Measurements from ENCODE around the gene CDK5R2.
A peak's percentile ranks its signal among the peaks of the same experiment; 100 is the strongest.

The CDK5R2 gene

GRCh38 chr2:218958276-218958675 lies 1.2 kb upstream of the CDK5R2 start:
- TF ChIP-seq, protein P1, sequence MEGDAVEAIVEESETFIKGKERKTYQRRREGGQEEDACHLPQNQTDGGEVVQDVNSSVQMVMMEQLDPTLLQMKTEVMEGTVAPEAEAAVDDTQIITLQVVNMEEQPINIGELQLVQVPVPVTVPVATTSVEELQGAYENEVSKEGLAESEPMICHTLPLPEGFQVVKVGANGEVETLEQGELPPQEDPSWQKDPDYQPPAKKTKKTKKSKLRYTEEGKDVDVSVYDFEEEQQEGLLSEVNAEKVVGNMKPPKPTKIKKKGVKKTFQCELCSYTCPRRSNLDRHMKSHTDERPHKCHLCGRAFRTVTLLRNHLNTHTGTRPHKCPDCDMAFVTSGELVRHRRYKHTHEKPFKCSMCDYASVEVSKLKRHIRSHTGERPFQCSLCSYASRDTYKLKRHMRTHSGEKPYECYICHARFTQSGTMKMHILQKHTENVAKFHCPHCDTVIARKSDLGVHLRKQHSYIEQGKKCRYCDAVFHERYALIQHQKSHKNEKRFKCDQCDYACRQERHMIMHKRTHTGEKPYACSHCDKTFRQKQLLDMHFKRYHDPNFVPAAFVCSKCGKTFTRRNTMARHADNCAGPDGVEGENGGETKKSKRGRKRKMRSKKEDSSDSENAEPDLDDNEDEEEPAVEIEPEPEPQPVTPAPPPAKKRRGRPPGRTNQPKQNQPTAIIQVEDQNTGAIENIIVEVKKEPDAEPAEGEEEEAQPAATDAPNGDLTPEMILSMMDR (IDR thresholded peaks at IDR 0.05; ENCODE audit: low read depth, low read length): no peak

DNA sequence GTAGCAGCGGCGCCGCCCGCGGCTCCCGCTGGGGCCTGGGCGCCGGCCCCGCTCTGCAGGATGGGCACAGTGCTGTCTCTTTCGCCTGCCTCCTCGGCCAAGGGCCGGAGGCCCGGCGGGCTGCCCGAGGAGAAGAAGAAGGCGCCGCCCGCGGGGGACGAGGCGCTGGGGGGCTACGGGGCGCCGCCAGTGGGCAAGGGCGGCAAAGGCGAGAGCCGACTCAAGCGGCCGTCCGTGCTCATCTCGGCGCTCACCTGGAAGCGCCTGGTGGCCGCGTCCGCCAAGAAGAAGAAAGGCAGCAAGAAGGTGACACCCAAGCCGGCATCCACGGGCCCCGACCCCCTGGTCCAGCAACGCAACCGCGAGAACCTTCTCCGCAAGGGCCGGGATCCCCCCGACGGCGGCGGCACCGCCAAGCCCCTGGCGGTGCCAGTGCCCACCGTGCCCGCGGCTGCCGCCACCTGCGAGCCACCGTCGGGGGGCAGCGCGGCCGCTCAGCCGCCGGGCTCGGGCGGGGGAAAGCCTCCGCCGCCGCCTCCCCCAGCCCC lies 369 bp downstream of the CDK5R2 start:
- TF ChIP-seq, protein P1 (IDR thresholded peaks at IDR 0.05; ENCODE audit: low read depth, low read length): no peak

More at GRCh38 chr2:218958276-218958675, 1.2 kb upstream of the CDK5R2 start:
- no peak overlapping the region for H3K4me3 ChIP-seq (ENCODE audit: low read depth, low read length)

DNA sequence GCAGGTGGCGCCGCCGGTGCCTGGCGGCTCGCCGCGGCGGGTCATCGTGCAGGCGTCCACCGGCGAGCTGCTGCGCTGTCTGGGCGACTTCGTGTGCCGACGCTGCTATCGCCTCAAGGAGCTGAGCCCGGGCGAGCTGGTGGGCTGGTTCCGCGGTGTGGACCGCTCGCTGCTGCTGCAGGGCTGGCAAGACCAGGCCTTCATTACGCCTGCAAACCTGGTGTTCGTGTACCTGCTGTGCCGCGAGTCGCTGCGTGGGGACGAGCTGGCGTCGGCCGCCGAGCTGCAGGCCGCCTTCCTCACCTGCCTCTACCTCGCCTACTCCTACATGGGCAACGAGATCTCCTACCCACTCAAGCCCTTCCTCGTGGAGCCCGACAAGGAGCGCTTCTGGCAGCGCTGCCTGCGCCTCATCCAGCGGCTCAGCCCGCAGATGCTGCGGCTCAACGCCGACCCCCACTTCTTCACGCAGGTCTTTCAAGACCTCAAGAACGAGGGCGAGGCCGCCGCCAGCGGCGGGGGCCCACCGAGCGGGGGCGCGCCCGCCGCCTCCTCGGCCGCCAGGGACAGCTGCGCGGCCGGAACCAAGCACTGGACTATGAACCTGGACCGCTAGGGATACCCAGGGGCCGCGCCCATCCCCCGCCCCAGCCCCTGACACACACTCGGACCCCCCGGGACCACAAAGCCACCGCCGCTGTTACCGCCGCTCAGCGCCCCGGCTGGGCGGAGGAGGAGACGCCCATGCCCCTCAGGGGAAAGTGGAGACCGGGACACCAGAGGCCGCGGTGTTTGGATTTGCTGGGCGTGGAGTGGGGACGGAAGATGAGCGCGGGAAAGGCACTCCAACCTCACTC lies 1.1 kb downstream of the CDK5R2 start:
- H3K4me3 ChIP-seq (ENCODE audit: low read depth, low read length): no peak overlapping the region
- TF ChIP-seq, protein P1 (IDR thresholded peaks at IDR 0.05; ENCODE audit: low read depth, low read length): no peak

More for the DNA sequence above, 369 bp downstream of the CDK5R2 start:
- peak overlapping the region; percentile 16; the same call in 1 of the 2 replicates for H3K4me3 ChIP-seq (ENCODE audit: low read depth, low read length)

DNA sequence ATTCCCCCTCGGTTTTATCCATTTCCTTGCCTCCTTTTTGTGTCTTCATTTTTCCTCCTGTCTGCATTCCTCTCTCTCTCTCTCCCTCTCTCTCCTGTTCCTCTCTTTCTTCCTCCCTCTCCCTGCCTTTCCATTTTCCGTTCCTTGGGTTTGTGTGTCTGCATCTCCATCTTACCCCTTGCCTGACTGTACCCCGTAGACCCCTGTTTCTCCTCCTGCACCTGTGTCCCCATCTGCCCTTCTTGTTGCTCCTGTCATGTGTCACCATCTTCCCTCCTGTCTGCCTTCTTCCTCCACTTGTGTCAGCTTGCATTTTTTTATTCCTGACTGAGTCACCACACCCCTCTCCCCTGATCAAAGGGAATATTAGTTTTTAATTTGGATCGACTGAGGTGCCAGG lies 1.8 kb downstream of the CDK5R2 start:
- TF ChIP-seq, protein P1 (IDR thresholded peaks at IDR 0.05; ENCODE audit: low read depth, low read length): no peak
- no peak overlapping the region for H3K4me3 ChIP-seq (ENCODE audit: low read depth, low read length)

GRCh38 chr2:218961651-218962570 lies 2.4 kb downstream of the CDK5R2 start:
- TF ChIP-seq, protein P1 (IDR thresholded peaks at IDR 0.05; ENCODE audit: low read depth, low read length): no peak
- no peak overlapping the region for H3K4me3 ChIP-seq (ENCODE audit: low read depth, low read length)

DNA sequence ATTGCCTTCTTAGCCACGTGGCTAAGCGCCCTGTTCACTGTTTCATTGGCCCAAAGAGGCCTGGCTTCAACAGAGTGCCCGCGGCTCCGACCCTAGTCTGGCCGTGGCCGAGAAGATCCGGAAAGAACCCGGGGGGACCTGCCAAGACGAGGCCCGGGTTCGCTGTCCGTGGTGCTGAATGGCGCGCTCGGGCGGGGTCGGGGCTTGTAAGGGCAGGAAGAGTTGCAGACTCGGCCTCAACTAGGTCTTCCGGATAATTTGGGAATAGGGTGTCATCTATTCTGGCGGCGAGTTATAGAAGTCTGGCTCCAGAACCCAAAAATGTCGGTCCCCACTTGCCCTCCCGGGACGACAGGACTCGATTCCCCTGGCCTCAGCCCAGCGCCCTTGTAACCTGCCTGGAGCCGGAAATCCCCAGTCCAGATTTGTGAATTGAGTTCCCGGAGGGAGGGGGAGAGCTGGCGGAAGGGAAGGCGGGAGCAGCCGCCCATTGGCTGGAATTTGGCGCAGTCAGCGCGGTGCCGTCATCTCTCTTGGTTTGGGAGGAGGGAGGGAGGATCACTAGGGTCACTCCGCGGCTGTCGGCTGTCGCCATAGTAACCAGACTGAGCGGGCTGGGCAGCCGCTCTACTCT lies 3.5 kb downstream of the CDK5R2 start:
- TF ChIP-seq, protein P1 (IDR thresholded peaks at IDR 0.05; ENCODE audit: low read depth, low read length): no peak
- H3K4me3 ChIP-seq (ENCODE audit: low read depth, low read length): no peak overlapping the region

Measured in WI38 (cell line).